Colonic mucosa (tissue), 4 donors: Measurements from ENCODE around the gene DLGAP4. TPM values are rescaled to one million over a fixed set of nuclear protein-coding genes. Genes with fewer than 3 reads are reported as not detected.
A peak's percentile ranks its signal among the peaks of the same experiment; 100 is the strongest.

Experiments
- DNase-seq: peaks from one replicate; pipeline ENCODE4 v3.0.0-alpha.2; 2020
- H3K27ac ChIP-seq: fragments of 200-600 bp; one replicate; pipeline ENCODE4 v1.8.0; 2021
- H3K27me3 ChIP-seq: fragments of 200-600 bp; one replicate; pipeline ENCODE4 v1.8.0; 2021
- H3K36me3 ChIP-seq: fragments of 200-600 bp; one replicate; pipeline ENCODE4 v1.8.0; 2021
- H3K4me1 ChIP-seq: fragments of 200-600 bp; one replicate; pipeline ENCODE4 v1.8.0; 2021; ENCODE audit warnings: mild to moderate bottlenecking
- H3K4me3 ChIP-seq: fragments of 200-600 bp; one replicate; pipeline ENCODE4 v1.8.0; 2021
- H3K9ac ChIP-seq, 2 donors: one replicate each; pipeline ENCODE4 v1.7.0; 2013; ENCODE audit warnings: control low read depth in 2 of 2, low read depth in 2 of 2, low read length in 2 of 2
- H3K9me3 ChIP-seq: fragments of 200-600 bp; one replicate; pipeline ENCODE4 v1.8.0; 2021
- CTCF ChIP-seq: fragments of 200-600 bp; IDR thresholded peaks from one replicate; pipeline ENCODE4 v1.8.0; 2022; ENCODE audit warnings: antibody characterized with exemption, mild to moderate bottlenecking
- intact Hi-C: fragments of 100-400 bp; cut with DNase I; formaldehyde crosslinking; loops from one replicate; pipeline ENCODE4 v1.14.1; 2022
- total RNA-seq, 2 donors: library from RNA; stranded (reverse); fragmentation: NEBNext Ultra II Directional in 1 of 2; extraction: Animal tissue kit (Norgen Biotek cat#: 25700) in 1 of 2; gene quantifications; one replicate each; pipeline ENCODE4 v1.2.1, GENCODE V29; 2021
- donor health status: healthy.
- donor health status: DM: no; HTN: no; CAD: no.
- donor health status: DM: no; HTN: no; CAD: no.

DLGAP4 gene
- total RNA-seq, 2 donors from 2014 or later: 43.1 to 48.6 TPM

GRCh38 chr20:36465109-36466080, 159.3 kb downstream of the DLGAP4 start:
- no peaks in the 10 kb centered on the region for H3K36me3 ChIP-seq
- no peaks in the 10 kb centered on the region for H3K27me3 ChIP-seq
- peak overlapping the region; percentile 71 for H3K27ac ChIP-seq
- no peaks in the 10 kb centered on the region for H3K9me3 ChIP-seq
- H3K4me3 ChIP-seq: no peak overlapping the region
- H3K9ac ChIP-seq: peak overlapping the region in 1 of 2 donors; percentile 28
- DNase-seq: peak; percentile 77
- TF ChIP-seq CTCF: no peak
- H3K4me1 ChIP-seq: peaks cover 51% of the 10 kb centered on the region
- intact Hi-C loops: no loop called here

GRCh38 chr20:36466089-36466488, 159.9 kb downstream of the DLGAP4 start:
- H3K27ac ChIP-seq: peak overlapping the region; percentile 71

GRCh38 chr20:36467076-36467999, 161.2 kb downstream of the DLGAP4 start:
- Histone ChIP-seq H3K9ac (peak overlapping the region in 1 of 2 donors; percentile 1), H3K27me3 (no peaks in the 10 kb centered on the region), H3K4me1 (peaks cover 56% of the 10 kb centered on the region), H3K4me3 (no peak overlapping the region), H3K9me3 (no peaks in the 10 kb centered on the region), H3K36me3 (no peaks in the 10 kb centered on the region), H3K27ac (peak overlapping the region; percentile 31)
- TF ChIP-seq CTCF: no peak
- peak; percentile 83 for DNase-seq
- intact Hi-C loops: no loop called here

More at GRCh38 chr20:36466089-36466488, 159.9 kb downstream of the DLGAP4 start:
- intact Hi-C loops: no loop called here
- no peak for DNase-seq
- H3K27me3 ChIP-seq: no peaks in the 10 kb centered on the region
- H3K9me3 ChIP-seq: no peaks in the 10 kb centered on the region
- TF ChIP-seq CTCF: no peak
- peak overlapping the region in 1 of 2 donors; percentile 28 for H3K9ac ChIP-seq
- H3K4me1 ChIP-seq: peaks cover 51% of the 10 kb centered on the region
- H3K36me3 ChIP-seq: no peaks in the 10 kb centered on the region
- no peak overlapping the region for H3K4me3 ChIP-seq

- intact Hi-C loops: no loop called here
- Histone ChIP-seq H3K27me3 (no peaks in the 10 kb centered on the region), H3K36me3 (no peaks in the 10 kb centered on the region), H3K27ac (peak overlapping the region; percentile 31), H3K9ac (peak overlapping the region in 1 of 2 donors; percentile 1), H3K4me1 (peaks cover 56% of the 10 kb centered on the region), H3K9me3 (no peaks in the 10 kb centered on the region), H3K4me3 (no peak overlapping the region)
- no peak for TF ChIP-seq CTCF
- DNase-seq: peak; percentile 24
Observed at GRCh38 chr20:36468149-36469000, 162.2 kb downstream of the DLGAP4 start.
